ENCODE data around the gene AQP9. TPM values are rescaled to one million over a fixed set of nuclear protein-coding genes. Genes with fewer than 3 reads are reported as not detected.

The AQP9 gene
- total RNA-seq, 1 donor from 2014 or later, result not detected

DNA sequence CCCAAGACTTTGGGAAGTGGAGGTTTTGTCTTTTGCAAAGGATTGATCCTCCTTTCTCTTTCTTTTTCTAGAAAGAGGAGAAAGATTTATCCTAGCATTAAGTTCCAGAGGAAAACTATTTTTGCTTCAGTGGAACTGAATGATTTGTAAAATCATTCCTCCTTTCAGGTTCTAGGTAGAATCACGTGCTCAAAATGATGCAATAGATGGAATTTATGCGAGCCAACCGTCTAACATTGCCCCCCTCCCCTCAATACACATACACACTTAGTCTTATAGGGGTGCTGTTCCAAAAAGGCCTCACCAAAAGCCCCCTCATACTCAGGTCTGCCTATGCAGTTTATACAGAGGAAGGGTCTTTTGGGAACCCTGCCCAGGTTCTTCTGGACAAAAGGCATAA, 85.3 kb downstream of the AQP9 start:
- Histone ChIP-seq H3K36me3 (ENCODE audit: control insufficient read depth, insufficient read depth, low read length) (no peaks in the 10 kb centered on the region), H3K4me3 (ENCODE audit: low read depth, low read length) (no peak overlapping the region), H3K27me3 (ENCODE audit: control insufficient read depth, insufficient read depth, low read length) (no peaks in the 10 kb centered on the region)
- TF ChIP-seq, protein P1, sequence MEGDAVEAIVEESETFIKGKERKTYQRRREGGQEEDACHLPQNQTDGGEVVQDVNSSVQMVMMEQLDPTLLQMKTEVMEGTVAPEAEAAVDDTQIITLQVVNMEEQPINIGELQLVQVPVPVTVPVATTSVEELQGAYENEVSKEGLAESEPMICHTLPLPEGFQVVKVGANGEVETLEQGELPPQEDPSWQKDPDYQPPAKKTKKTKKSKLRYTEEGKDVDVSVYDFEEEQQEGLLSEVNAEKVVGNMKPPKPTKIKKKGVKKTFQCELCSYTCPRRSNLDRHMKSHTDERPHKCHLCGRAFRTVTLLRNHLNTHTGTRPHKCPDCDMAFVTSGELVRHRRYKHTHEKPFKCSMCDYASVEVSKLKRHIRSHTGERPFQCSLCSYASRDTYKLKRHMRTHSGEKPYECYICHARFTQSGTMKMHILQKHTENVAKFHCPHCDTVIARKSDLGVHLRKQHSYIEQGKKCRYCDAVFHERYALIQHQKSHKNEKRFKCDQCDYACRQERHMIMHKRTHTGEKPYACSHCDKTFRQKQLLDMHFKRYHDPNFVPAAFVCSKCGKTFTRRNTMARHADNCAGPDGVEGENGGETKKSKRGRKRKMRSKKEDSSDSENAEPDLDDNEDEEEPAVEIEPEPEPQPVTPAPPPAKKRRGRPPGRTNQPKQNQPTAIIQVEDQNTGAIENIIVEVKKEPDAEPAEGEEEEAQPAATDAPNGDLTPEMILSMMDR (IDR thresholded peaks at IDR 0.05; ENCODE audit: insufficient read depth, low read length, poor library complexity, severe bottlenecking), result no peak
- DNase-seq (ENCODE audit: low read depth), result no peak

DNA sequence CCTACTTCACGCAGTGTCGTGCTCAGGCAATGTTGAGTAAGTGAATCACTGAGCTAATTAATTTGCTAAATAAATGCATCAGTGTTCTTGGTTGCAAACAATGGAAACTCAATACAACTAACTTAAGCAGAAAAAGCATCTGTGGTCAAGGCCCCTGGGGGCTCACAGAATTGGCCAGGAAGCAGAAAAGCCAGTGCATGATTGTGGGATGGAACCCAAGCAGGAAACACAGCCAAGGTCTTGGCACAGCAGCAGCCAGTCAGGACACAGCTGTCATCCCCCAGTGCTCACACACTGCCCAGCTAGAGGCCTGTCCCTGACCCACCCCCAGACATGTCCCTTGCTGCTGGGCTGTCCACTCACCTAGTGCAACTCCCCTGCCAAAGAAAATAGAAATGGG, 85.9 kb downstream of the AQP9 start:
- Histone ChIP-seq H3K36me3 (ENCODE audit: control insufficient read depth, insufficient read depth, low read length) (no peaks in the 10 kb centered on the region), H3K4me3 (ENCODE audit: low read depth, low read length) (no peak overlapping the region), H3K27me3 (ENCODE audit: control insufficient read depth, insufficient read depth, low read length) (no peaks in the 10 kb centered on the region)
- no peak for DNase-seq (ENCODE audit: low read depth)
- TF ChIP-seq, protein P1 (IDR thresholded peaks at IDR 0.05; ENCODE audit: insufficient read depth, low read length, poor library complexity, severe bottlenecking), result no peak

DNA sequence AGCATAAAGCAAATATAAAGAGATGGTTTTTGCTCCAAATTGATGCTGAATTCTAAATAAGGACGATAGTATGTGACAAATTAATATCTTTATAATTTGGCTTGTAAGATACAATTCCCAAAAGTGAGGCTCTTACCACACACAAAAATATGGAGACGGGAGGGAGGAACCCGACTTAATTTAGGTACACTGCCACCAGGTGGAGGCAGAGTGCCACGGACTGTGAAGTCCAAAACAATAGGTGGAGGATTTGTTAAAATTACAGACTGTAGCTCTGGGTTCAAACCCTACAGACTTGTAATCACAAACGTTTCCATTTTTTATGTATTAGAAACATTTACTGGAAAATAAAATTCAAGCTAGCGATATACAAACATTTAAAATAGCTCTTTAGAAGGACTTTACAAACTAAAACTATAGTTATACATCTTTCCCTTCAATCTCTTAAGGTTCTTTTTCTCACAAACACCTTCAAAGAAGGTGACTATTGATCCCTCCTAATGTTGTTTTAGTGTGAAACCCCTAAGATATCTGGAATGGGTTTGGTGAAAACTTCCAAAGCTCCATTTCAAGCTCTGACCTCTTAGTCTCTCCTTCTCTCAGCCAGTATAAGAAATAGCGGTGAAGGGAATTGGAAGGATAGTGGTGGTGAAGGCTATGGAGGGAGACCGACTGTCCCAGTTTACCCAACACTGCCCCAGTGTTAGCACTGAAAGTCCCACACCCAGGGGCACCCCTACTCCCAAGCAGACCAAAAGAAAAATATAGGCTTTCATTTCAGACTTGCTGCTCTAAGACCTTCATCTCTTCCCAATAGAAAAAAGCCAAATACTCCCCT, 89.7 kb downstream of the AQP9 start:
- Histone ChIP-seq H3K36me3 (ENCODE audit: control insufficient read depth, insufficient read depth, low read length) (no peaks in the 10 kb centered on the region), H3K27me3 (ENCODE audit: control insufficient read depth, insufficient read depth, low read length) (no peaks in the 10 kb centered on the region), H3K4me3 (ENCODE audit: low read depth, low read length) (no peak overlapping the region)
- no peak for DNase-seq (ENCODE audit: low read depth)
- TF ChIP-seq, protein P1 (IDR thresholded peaks at IDR 0.05; ENCODE audit: insufficient read depth, low read length, poor library complexity, severe bottlenecking), result peak; percentile 78

DNA sequence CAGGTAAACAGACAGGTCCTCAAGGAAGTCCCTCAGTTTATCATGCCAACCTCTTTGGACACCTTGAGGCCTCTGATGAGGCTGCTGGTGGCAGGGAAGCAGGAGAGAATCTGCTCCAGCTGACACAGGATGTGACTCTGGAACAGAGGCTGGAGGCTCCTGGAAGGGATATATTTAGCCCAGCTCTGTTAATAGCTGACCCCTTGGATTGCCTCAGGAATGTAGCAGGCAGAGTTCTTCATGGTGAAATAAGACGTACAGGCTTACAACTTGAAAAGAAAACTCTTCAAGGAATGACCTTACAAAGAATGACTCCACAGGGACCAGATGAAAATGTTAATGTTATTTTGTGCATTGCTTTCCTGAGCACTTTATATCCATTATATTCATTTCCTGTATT, 90.5 kb downstream of the AQP9 start:
- DNase-seq (ENCODE audit: low read depth), result peak; percentile 57
- H3K36me3 ChIP-seq (ENCODE audit: control insufficient read depth, insufficient read depth, low read length), result no peaks in the 10 kb centered on the region
- TF ChIP-seq, protein P1 (IDR thresholded peaks at IDR 0.05; ENCODE audit: insufficient read depth, low read length, poor library complexity, severe bottlenecking), result no peak
- H3K27me3 ChIP-seq (ENCODE audit: control insufficient read depth, insufficient read depth, low read length), result no peaks in the 10 kb centered on the region
- no peak overlapping the region for H3K4me3 ChIP-seq (ENCODE audit: low read depth, low read length)

GRCh38 chr15:58229297-58229768, 91.2 kb downstream of the AQP9 start:
- no peak for DNase-seq (ENCODE audit: low read depth)
- no peak overlapping the region for H3K4me3 ChIP-seq (ENCODE audit: low read depth, low read length)
- no peaks in the 10 kb centered on the region for H3K36me3 ChIP-seq (ENCODE audit: control insufficient read depth, insufficient read depth, low read length)
- TF ChIP-seq, protein P1 (IDR thresholded peaks at IDR 0.05; ENCODE audit: insufficient read depth, low read length, poor library complexity, severe bottlenecking), result no peak
- H3K27me3 ChIP-seq (ENCODE audit: control insufficient read depth, insufficient read depth, low read length), result no peaks in the 10 kb centered on the region

Measured in kidney epithelial cell (primary cell).